ENCODE measurements around the gene RHO.
"Not testable (repeated sequence)": the region's sequence is repeated elsewhere in the genome, so short reads cannot be mapped to it uniquely, and the experiment has no call there.

- not testable (repeated sequence) for TF ChIP-seq POLR2A (IDR thresholded peaks at IDR 0.05; ENCODE audit: low read depth, low read length); POLR2AphosphoS5 (IDR thresholded peaks at IDR 0.05; ENCODE audit: low read depth, low read length); TAF1 (IDR thresholded peaks at IDR 0.05; ENCODE audit: borderline replicate concordance, low read depth, low read length)
Observed at GRCh38 chr3:129481225-129481765, 47.1 kb upstream of the RHO start.

All from GM12892 (cell line).